KOPT-K1 (cell line): Measurements from ENCODE around the gene NMRAL1.

Source experiments
- H3K27ac ChIP-seq: fragments of 200-600 bp; sonication (generic); 2 replicates; pipeline ENCODE4 v1.5.1; 2016; ENCODE audit warnings: antibody characterized with exemption, mild to moderate bottlenecking, low read depth, low read length; ENCODE audit not compliant: poor library complexity, severe bottlenecking
- H3K36me3 ChIP-seq: fragments of 200-600 bp; sonication (generic); 2 replicates; pipeline ENCODE4 v1.5.1; 2017; ENCODE audit warnings: antibody characterized with exemption, mild to moderate bottlenecking, low read length, moderate library complexity; ENCODE audit not compliant: insufficient read depth
- H3K9me3 ChIP-seq: fragments of 200-600 bp; sonication (generic); 2 replicates; pipeline ENCODE4 v1.5.1; 2017; ENCODE audit warnings: antibody characterized with exemption, low read length, mild to moderate bottlenecking; ENCODE audit not compliant: insufficient read depth, poor library complexity, severe bottlenecking

The NMRAL1 gene

GRCh38 chr16:4488499-4488967 lies 14.1 kb upstream of the NMRAL1 start:
- H3K36me3 ChIP-seq, result peaks cover 55% of the 10 kb centered on the region
- H3K9me3 ChIP-seq, result no peaks in the 10 kb centered on the region
- H3K27ac ChIP-seq, result peak overlapping the region; percentile 19

GRCh38 chr16:4487955-4488498 lies 13.6 kb upstream of the NMRAL1 start:
- no peaks in the 10 kb centered on the region for H3K9me3 ChIP-seq
- H3K27ac ChIP-seq, result peak overlapping the region; percentile 19
- peaks cover 52% of the 10 kb centered on the region for H3K36me3 ChIP-seq

- Histone ChIP-seq H3K27ac (no peak overlapping the region), H3K36me3 (peaks cover 51% of the 10 kb centered on the region), H3K9me3 (no peaks in the 10 kb centered on the region)
These were observed 11.9 kb upstream of the NMRAL1 start for GRCh38 chr16:4486126-4486893.

GRCh38 chr16:4481963-4482362 lies 7.5 kb upstream of the NMRAL1 start:
- no peaks in the 10 kb centered on the region for H3K9me3 ChIP-seq
- H3K36me3 ChIP-seq, result peaks cover 34% of the 10 kb centered on the region
- H3K27ac ChIP-seq, result no peak overlapping the region

GRCh38 chr16:4481526-4481925 lies 7.1 kb upstream of the NMRAL1 start:
- Histone ChIP-seq H3K27ac (no peak overlapping the region), H3K9me3 (no peaks in the 10 kb centered on the region), H3K36me3 (peaks cover 30% of the 10 kb centered on the region)

- Histone ChIP-seq H3K27ac (no peak overlapping the region), H3K9me3 (no peaks in the 10 kb centered on the region), H3K36me3 (no peaks in the 10 kb centered on the region)
These were observed 3.5 kb upstream of the NMRAL1 start for GRCh38 chr16:4477966-4478365.

GRCh38 chr16:4475880-4476788 lies 1.7 kb upstream of the NMRAL1 start, which contains the start of gene HMOX2:
TSS of gene HMOX2 (plus strand) at chr16:4476398. CDS start at chr16:4505525, 29,127 bp downstream.
- H3K27ac ChIP-seq, result peak within 1 kb of the TSS; percentile 95
- H3K36me3 ChIP-seq, result peaks cover 9% of the 10 kb centered on the region; the same call in 1 of the 2 replicates
- H3K9me3 ChIP-seq, result no peaks in the 10 kb centered on the region

- Histone ChIP-seq H3K9me3 (no peaks in the 10 kb centered on the region), H3K27ac (peak overlapping the region; percentile 95), H3K36me3 (peaks cover 33% of the 10 kb centered on the region)
These were observed 1.5 kb downstream of the NMRAL1 start for GRCh38 chr16:4472880-4473279.

- Histone ChIP-seq H3K9me3 (no peaks in the 10 kb centered on the region), H3K36me3 (peaks cover 43% of the 10 kb centered on the region), H3K27ac (no peak overlapping the region)
These were observed 2.6 kb downstream of the NMRAL1 start for GRCh38 chr16:4471869-4472268.

- Histone ChIP-seq H3K36me3 (peaks cover 64% of the 10 kb centered on the region), H3K9me3 (no peaks in the 10 kb centered on the region), H3K27ac (no peak overlapping the region)
These were observed 5.5 kb downstream of the NMRAL1 start for GRCh38 chr16:4468972-4469371.

GRCh38 chr16:4467916-4468315 lies 6.5 kb downstream of the NMRAL1 start:
- peaks cover 75% of the 10 kb centered on the region for H3K36me3 ChIP-seq
- H3K27ac ChIP-seq, result peak overlapping the region; percentile 98
- no peaks in the 10 kb centered on the region for H3K9me3 ChIP-seq

GRCh38 chr16:4465977-4466779 lies 8.2 kb downstream of the NMRAL1 start:
- Histone ChIP-seq H3K27ac (peak overlapping the region; percentile 98), H3K9me3 (no peaks in the 10 kb centered on the region), H3K36me3 (peaks cover 84% of the 10 kb centered on the region)

- Histone ChIP-seq H3K36me3 (peaks cover 90% of the 10 kb centered on the region), H3K27ac (peak overlapping the region; percentile 98), H3K9me3 (no peaks in the 10 kb centered on the region)
These were observed 10.8 kb downstream of the NMRAL1 start for GRCh38 chr16:4463522-4464163.
